OCI-LY1 (cell line): ENCODE measurements around the gene BRDT.

Experiments
- H2AFZ ChIP-seq: fragments of 200-600 bp; sonication (generic), shearing (Covaris generic); 2 replicates; pipeline ENCODE4 v1.6.0; 2014; ENCODE audit warnings: antibody characterized with exemption, mild to moderate bottlenecking, low read length
- H3F3A ChIP-seq: fragments of 200-600 bp; sonication (generic), shearing (Covaris generic); 2 replicates; pipeline ENCODE4 v1.6.0; 2014; ENCODE audit warnings: mild to moderate bottlenecking, antibody characterized with exemption, low read length, moderate library complexity; ENCODE audit not compliant: insufficient read depth
- H3K27ac ChIP-seq: fragments of 200-600 bp; sonication (generic); 2 replicates; pipeline ENCODE4 v1.5.1; 2014; ENCODE audit warnings: low read length, mixed run types, mild to moderate bottlenecking, low read depth; ENCODE audit not compliant: poor library complexity, severe bottlenecking
- H3K27me3 ChIP-seq: fragments of 200-600 bp; sonication (generic); 2 replicates; pipeline ENCODE4 v1.6.0; 2014; ENCODE audit warnings: antibody characterized with exemption, mild to moderate bottlenecking, low read length, moderate library complexity; ENCODE audit not compliant: insufficient read depth
- H3K36me3 ChIP-seq: fragments of 200-600 bp; sonication (generic); 2 replicates; pipeline ENCODE4 v1.6.1; 2014; ENCODE audit warnings: mild to moderate bottlenecking, antibody characterized with exemption, low read length, moderate library complexity, mixed read lengths; ENCODE audit not compliant: insufficient read depth
- H3K4me1 ChIP-seq: fragments of 200-600 bp; sonication (generic); 2 replicates; pipeline ENCODE4 v1.5.1; 2014; ENCODE audit warnings: mild to moderate bottlenecking, low read length, moderate library complexity; ENCODE audit not compliant: insufficient read depth, severe bottlenecking
- H3K4me2 ChIP-seq: fragments of 200-600 bp; sonication (generic), shearing (Covaris generic); 2 replicates; pipeline ENCODE4 v1.6.1; 2014; ENCODE audit warnings: low read length
- H3K4me3 ChIP-seq: fragments of 200-600 bp; sonication (generic); 2 replicates; pipeline ENCODE4 v1.5.1; 2014; ENCODE audit warnings: low read length, low read depth, mild to moderate bottlenecking, mixed read lengths; ENCODE audit not compliant: poor library complexity, severe bottlenecking
- H3K79me2 ChIP-seq: fragments of 200-600 bp; shearing (Covaris generic); 2 replicates; pipeline ENCODE4 v1.6.1; 2016; ENCODE audit warnings: mixed run types, low read length, mixed read lengths; ENCODE audit not compliant: insufficient read depth
- H3K9ac ChIP-seq: fragments of 200-600 bp; sonication (generic), shearing (Covaris generic); 2 replicates; pipeline ENCODE4 v1.6.1; 2014; ENCODE audit warnings: mild to moderate bottlenecking, low read length, mixed read lengths
- H3K9me2 ChIP-seq: fragments of 200-600 bp; sonication (generic), shearing (Covaris generic); 2 replicates; pipeline ENCODE4 v1.6.1; 2014; ENCODE audit warnings: low read depth, mild to moderate bottlenecking, low read length, mixed read lengths
- H3K9me3 ChIP-seq: fragments of 200-600 bp; shearing (Covaris generic); 2 replicates; pipeline ENCODE4 v1.6.1; 2014; ENCODE audit warnings: low read length, mixed read lengths
- H4K20me1 ChIP-seq: fragments of 200-600 bp; sonication (generic), shearing (Covaris generic); 2 replicates; pipeline ENCODE4 v1.6.0; 2016; ENCODE audit warnings: mild to moderate bottlenecking, low read length; ENCODE audit not compliant: insufficient read depth
- CTCF ChIP-seq: fragments of 200-600 bp; sonication (generic), shearing (Covaris generic); IDR thresholded peaks from 2 replicates; pipeline ENCODE4 v1.5.1; 2017; ENCODE audit warnings: mild to moderate bottlenecking, antibody characterized with exemption, low read length, moderate library complexity, mixed read lengths
- EZH2 ChIP-seq: fragments of 200-600 bp; sonication (generic), shearing (Covaris generic); IDR thresholded peaks from 2 replicates; pipeline ENCODE4 v1.8.0; 2017; ENCODE audit warnings: borderline replicate concordance, mixed run types, mild to moderate bottlenecking, antibody characterized with exemption, low read length, moderate library complexity, mixed read lengths

BRDT gene

GRCh38 chr1:91948501-91949355 is 473 bp upstream of the BRDT start:
- Histone ChIP-seq H3K79me2 (no peaks in the 10 kb centered on the region), H3K4me1 (no peaks in the 10 kb centered on the region), H2AFZ (no peak overlapping the region), H3K9me2 (no peaks in the 10 kb centered on the region), H3K4me2 (no peak overlapping the region), H3K36me3 (no peaks in the 10 kb centered on the region), H3K4me3 (no peak overlapping the region), H3K27me3 (no peaks in the 10 kb centered on the region), H3K27ac (no peak overlapping the region), H3K9ac (no peak overlapping the region), H4K20me1 (no peaks in the 10 kb centered on the region), H3K9me3 (no peaks in the 10 kb centered on the region), H3F3A (no peaks in the 10 kb centered on the region)
- TF ChIP-seq CTCF: no peak
- no peak for TF ChIP-seq EZH2

GRCh38 chr1:91952187-91952586 is 3.0 kb downstream of the BRDT start:
- Histone ChIP-seq H3K79me2 (no peaks in the 10 kb centered on the region), H3K9me3 (no peaks in the 10 kb centered on the region)
- TF ChIP-seq CTCF: no peak
- TF ChIP-seq EZH2: no peak

DNA sequence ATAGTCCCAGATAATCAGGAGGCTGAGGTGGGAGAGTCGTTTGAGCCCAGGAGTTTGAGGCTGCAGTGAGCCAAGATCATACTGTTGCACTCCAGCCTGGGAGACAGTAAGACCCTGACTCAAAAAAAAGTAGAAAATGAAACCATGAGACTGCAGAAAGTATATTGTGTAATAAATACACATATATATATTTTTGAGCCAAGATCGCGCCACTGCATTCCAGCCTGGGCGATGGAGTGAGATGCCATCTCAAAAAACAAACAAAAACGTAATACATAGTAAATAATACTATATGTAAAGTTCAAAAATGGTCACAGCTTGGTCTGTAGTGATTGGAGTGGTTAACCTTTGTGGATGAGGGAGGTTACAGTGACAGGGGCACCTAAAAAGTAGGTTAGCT is 9.7 kb downstream of the BRDT start:
- Histone ChIP-seq H3K79me2 (no peaks in the 10 kb centered on the region), H3K4me3 (no peak overlapping the region), H4K20me1 (no peaks in the 10 kb centered on the region), H3F3A (no peaks in the 10 kb centered on the region), H3K36me3 (no peaks in the 10 kb centered on the region), H3K4me1 (no peaks in the 10 kb centered on the region), H3K9me3 (no peaks in the 10 kb centered on the region), H3K9me2 (no peaks in the 10 kb centered on the region), H3K4me2 (no peak overlapping the region), H3K9ac (no peak overlapping the region), H2AFZ (no peak overlapping the region), H3K27me3 (no peaks in the 10 kb centered on the region), H3K27ac (no peak overlapping the region)
- no peak for TF ChIP-seq CTCF
- TF ChIP-seq EZH2: no peak

More at GRCh38 chr1:91952187-91952586, 3.0 kb downstream of the BRDT start:
- no peaks in the 10 kb centered on the region for H3K4me1 ChIP-seq
- no peaks in the 10 kb centered on the region for H4K20me1 ChIP-seq
- H3K4me2 ChIP-seq: no peak overlapping the region
- no peak overlapping the region for H3K27ac ChIP-seq
- no peaks in the 10 kb centered on the region for H3K9me2 ChIP-seq
- no peaks in the 10 kb centered on the region for H3K36me3 ChIP-seq
- H3K9ac ChIP-seq: no peak overlapping the region
- no peaks in the 10 kb centered on the region for H3K27me3 ChIP-seq
- no peak overlapping the region for H3K4me3 ChIP-seq
- H2AFZ ChIP-seq: no peak overlapping the region
- H3F3A ChIP-seq: no peaks in the 10 kb centered on the region
